Activated CD4-positive, alpha-beta memory T cell treated with anti-CD3 and anti-CD28 coated beads for 36 hours (primary cell): ENCODE measurements around the gene TBC1D3L. TPM values are rescaled to one million over a fixed set of nuclear protein-coding genes. Genes with fewer than 3 reads are reported as not detected.
"Not testable (repeated sequence)": the region's sequence is repeated elsewhere in the genome, so short reads cannot be mapped to it uniquely, and the experiment has no call there.

Source experiments
- CTCF ChIA-PET: fragments of 350-600 bp; sonication (Branson Sonifier 250); formaldehyde crosslinking; loops from one replicate; lab custom pipeline; 2021; ENCODE audit warnings: antibody characterized with exemption, inconsistent platforms; lab: Charles Lee
- POLR2A ChIA-PET: fragments of 350-600 bp; sonication (Branson Sonifier 250); formaldehyde crosslinking; loops from one replicate; lab custom pipeline; 2021; ENCODE audit warnings: antibody characterized with exemption; lab: Charles Lee
- DNase-seq: peaks from one replicate; pipeline ENCODE4 v3.0.0-alpha.2; 2020
- H3K27ac Mint-ChIP-seq: one replicate; pipeline ENCODE4 v1.8.0; 2021; ENCODE audit warnings: mixed read lengths
- H3K27me3 Mint-ChIP-seq: one replicate; pipeline ENCODE4 v1.8.0; 2021; ENCODE audit warnings: mixed read lengths
- H3K36me3 Mint-ChIP-seq: one replicate; pipeline ENCODE4 v1.8.0; 2021; ENCODE audit warnings: mixed read lengths
- H3K4me1 Mint-ChIP-seq: one replicate; pipeline ENCODE4 v1.8.0; 2021; ENCODE audit warnings: low read depth, mixed read lengths
- H3K4me3 Mint-ChIP-seq: one replicate; pipeline ENCODE4 v1.8.0; 2021; ENCODE audit warnings: mild to moderate bottlenecking, mixed read lengths
- H3K9me3 Mint-ChIP-seq: one replicate; pipeline ENCODE4 v1.8.0; 2021; ENCODE audit warnings: mixed read lengths
- intact Hi-C: fragments of 100-400 bp; cut with micrococcal nuclease; formaldehyde crosslinking; loops from one replicate; pipeline ENCODE4 v1.15.1; 2023
- total RNA-seq, 2 experiments: library from RNA; stranded (reverse); gene quantifications; one replicate each; pipeline ENCODE4 v1.2.3, GENCODE V29; 2021

The TBC1D3L gene
- total RNA-seq = 10 to 100 TPM; 14.0 to 14.8 TPM

- H3K9me3 Mint-ChIP-seq, CTCF ChIA-PET, POLR2A ChIA-PET, H3K27me3 Mint-ChIP-seq, intact Hi-C loops, DNase-seq, H3K27ac Mint-ChIP-seq, H3K4me3 Mint-ChIP-seq, H3K4me1 Mint-ChIP-seq, H3K36me3 Mint-ChIP-seq: not testable (repeated sequence)
Measured at GRCh38 chr17:37988960-37989359, at the start of gene TBC1D3L. TSS of gene TBC1D3L (minus strand) at chr17:37989060. CDS start at chr17:37987520, 1,540 bp downstream.

- DNase-seq, CTCF ChIA-PET, H3K9me3 Mint-ChIP-seq, H3K27ac Mint-ChIP-seq, intact Hi-C loops, H3K4me3 Mint-ChIP-seq, H3K27me3 Mint-ChIP-seq, H3K36me3 Mint-ChIP-seq, H3K4me1 Mint-ChIP-seq, POLR2A ChIA-PET: not testable (repeated sequence)
Measured at GRCh38 chr17:38003676-38004075, 14.8 kb upstream of the TBC1D3L start, which contains the start of gene TBC1D3D. TSS of gene TBC1D3D (plus strand) at chr17:38003976. CDS start at chr17:38005561, 1,585 bp downstream.

Other genes starting within 250 kb of the TBC1D3L start
- not detected for gene HNF1B, start 244.0 kb downstream of the TBC1D3L start, total RNA-seq
- not detected for gene TBC1D3K, start 64.6 kb downstream of the TBC1D3L start, total RNA-seq
- under 1 TPM; 0.24 to 0.53 TPM for gene TBC1D3D, start 14.9 kb upstream of the TBC1D3L start, total RNA-seq
- gene TBC1D3C, start 79.6 kb upstream of the TBC1D3L start, total RNA-seq = under 1 TPM in 1 of 2 experiments, not detected in 1; 0.21 TPM
- gene TBC1D3E, start 138.9 kb upstream of the TBC1D3L start, total RNA-seq = not detected
- not detected for gene TBC1D3, start 203.5 kb upstream of the TBC1D3L start, total RNA-seq